HEK293T (cell line): ENCODE measurements around the gene LSR.

Experiments
- CTCF ChIA-PET: fragments of 350-600 bp; formaldehyde crosslinking; extraction: SDS; loops from one replicate; lab custom pipeline; 2021; ENCODE audit warnings: antibody characterized with exemption, inconsistent platforms; lab: Yijun Ruan, JAX
- POLR2A ChIA-PET: fragments of 350-600 bp; formaldehyde crosslinking; extraction: SDS; loops from one replicate; lab custom pipeline; 2020; ENCODE audit warnings: antibody characterized with exemption, inconsistent platforms; lab: Yijun Ruan, JAX
- DNase-seq: peaks from one replicate; pipeline ENCODE4 v3.0.0; 2012; ENCODE audit warnings: mixed read lengths; ENCODE audit errors: extremely low spot score
- ARNT ChIP-seq: fragments of 450-650 bp; IDR thresholded peaks from 2 replicates; pipeline ENCODE4 v1.6.1; 2017; ENCODE audit warnings: mild to moderate bottlenecking
- BHLHE40 ChIP-seq: fragments of 450-650 bp; IDR thresholded peaks from 2 replicates; pipeline ENCODE4 v1.6.1; 2016; ENCODE audit warnings: mild to moderate bottlenecking, moderate library complexity, borderline replicate concordance
- CTBP1 ChIP-seq: fragments of 450-650 bp; IDR thresholded peaks from 2 replicates; pipeline ENCODE4 v1.6.1; 2016; ENCODE audit warnings: borderline replicate concordance
- ELF4 ChIP-seq: fragments of 450-650 bp; IDR thresholded peaks from 2 replicates; pipeline ENCODE4 v1.6.1; 2017; ENCODE audit warnings: antibody characterized with exemption
- FOXA1 ChIP-seq: fragments of 450-650 bp; IDR thresholded peaks from 2 replicates; pipeline ENCODE4 v1.6.1; 2016; ENCODE audit warnings: mild to moderate bottlenecking
- FOXK2 ChIP-seq: fragments of 450-650 bp; IDR thresholded peaks from 2 replicates; pipeline ENCODE4 v1.6.1; 2016; ENCODE audit warnings: mild to moderate bottlenecking
- FOXM1 ChIP-seq: fragments of 450-650 bp; IDR thresholded peaks from 2 replicates; pipeline ENCODE4 v1.6.1; 2017; ENCODE audit warnings: mild to moderate bottlenecking, borderline replicate concordance
- HDGF ChIP-seq: fragments of 450-650 bp; IDR thresholded peaks from 2 replicates; pipeline ENCODE4 v1.6.1; 2017; ENCODE audit warnings: antibody characterized with exemption, borderline replicate concordance
- L3MBTL2 ChIP-seq: fragments of 450-650 bp; conservative IDR thresholded peaks from 2 replicates; pipeline ENCODE4 v1.6.1; 2016; ENCODE audit warnings: mild to moderate bottlenecking
- LEF1 ChIP-seq: fragments of 450-650 bp; IDR thresholded peaks from 2 replicates; pipeline ENCODE4 v1.6.1; 2017; ENCODE audit warnings: mild to moderate bottlenecking, borderline replicate concordance
- NFRKB ChIP-seq: fragments of 450-650 bp; IDR thresholded peaks from 2 replicates; pipeline ENCODE4 v1.6.1; 2016; ENCODE audit warnings: mild to moderate bottlenecking, moderate library complexity
- PKNOX1 ChIP-seq: fragments of 450-650 bp; IDR thresholded peaks from 2 replicates; pipeline ENCODE4 v1.6.1; 2016
- SP1 ChIP-seq: fragments of 450-650 bp; IDR thresholded peaks from 2 replicates; pipeline ENCODE4 v1.6.1; 2017
- SUZ12 ChIP-seq: fragments of 450-650 bp; IDR thresholded peaks from 2 replicates; pipeline ENCODE4 v1.6.1; 2016; ENCODE audit warnings: mild to moderate bottlenecking
- TARDBP ChIP-seq: fragments of 450-650 bp; IDR thresholded peaks from 2 replicates; pipeline ENCODE4 v1.6.1; 2016
- ZNF384 ChIP-seq: fragments of 450-650 bp; IDR thresholded peaks from 2 replicates; pipeline ENCODE4 v1.6.1; 2016

The LSR gene

GRCh38 chr19:35274323-35274722 is 25.5 kb downstream of the LSR start:
- TF ChIP-seq HDGF = no peak
- POLR2A ChIA-PET = no interaction called here
- CTCF ChIA-PET = no interaction called here
- DNase-seq = no peak

DNA sequence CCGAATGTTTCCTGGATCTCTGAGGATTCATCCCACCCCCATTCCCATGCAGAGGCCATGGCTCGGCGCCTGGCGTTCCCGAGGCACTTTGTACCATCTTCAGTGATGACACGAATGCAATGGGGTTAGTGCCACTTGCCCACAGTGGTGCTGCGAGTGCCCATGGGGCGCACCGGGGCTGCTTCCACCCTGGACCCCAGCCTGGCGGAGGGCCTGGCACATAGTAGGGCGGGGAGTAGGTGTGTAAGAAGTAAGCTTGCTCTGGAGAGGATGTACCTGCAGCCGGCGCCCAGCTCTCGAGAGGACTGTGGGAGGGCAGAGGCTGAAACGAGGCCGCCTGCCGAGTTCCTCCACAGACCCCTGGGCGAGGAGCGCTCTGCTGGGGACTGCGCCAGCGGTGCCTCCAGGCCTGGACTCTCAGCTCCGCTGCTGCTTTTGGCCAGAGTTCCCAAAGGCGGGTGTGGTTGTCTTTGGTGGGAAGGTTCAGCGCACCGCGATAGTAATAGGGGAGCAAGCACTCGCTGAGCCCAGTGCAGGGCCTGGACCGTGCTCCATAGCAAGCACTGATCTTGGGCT is 28.0 kb downstream of the LSR start:
- TF ChIP-seq SP1 (no peak), FOXK2 (no peak), HDGF (no peak), ZNF384 (no peak), PKNOX1 (no peak), SUZ12 (no peak), FOXM1 (no peak)
- CTCF ChIA-PET = no interaction called here
- no peak for DNase-seq
- POLR2A ChIA-PET = no interaction called here

GRCh38 chr19:35278578-35279284 is 29.9 kb downstream of the LSR start:
- TF ChIP-seq FOXM1 (no peak), L3MBTL2 (no peak), SUZ12 (no peak), ZNF384 (no peak), LEF1 (no peak), FOXK2 (no peak), PKNOX1 (no peak), ELF4 (no peak), TARDBP (no peak), ARNT (no peak), NFRKB (no peak), SP1 (no peak), CTBP1 (no peak)
- POLR2A ChIA-PET = no interaction called here
- CTCF ChIA-PET = no interaction called here
- no peak for DNase-seq

DNA sequence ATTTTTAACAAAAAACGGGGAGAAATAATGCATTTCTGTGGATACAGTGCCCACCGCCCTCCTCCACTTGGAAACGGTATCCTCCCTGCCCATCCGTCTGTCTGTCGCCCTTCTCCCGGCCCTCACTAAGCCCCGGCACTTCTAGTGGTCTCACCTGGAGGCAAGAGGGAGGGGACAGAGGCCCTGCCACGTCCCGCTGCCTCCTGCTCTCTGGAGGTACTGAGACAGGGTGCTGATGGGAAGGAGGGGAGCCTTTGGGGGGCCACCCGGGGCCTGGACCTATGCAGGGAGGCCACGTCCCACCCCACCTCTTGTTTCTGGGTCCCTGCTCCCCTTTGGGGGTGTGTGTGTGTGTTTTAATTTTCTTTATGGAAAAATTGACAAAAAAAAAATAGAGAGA is 30.6 kb downstream of the LSR start:
- ChIA-PET POLR2A (no interaction called here), CTCF (no interaction called here)
- TF ChIP-seq ELF4 (no peak), TARDBP (no peak), BHLHE40 (no peak), ARNT (no peak), CTBP1 (no peak), L3MBTL2 (no peak), FOXA1 (no peak), SUZ12 (no peak), PKNOX1 (no peak)
- no peak for DNase-seq

GRCh38 chr19:35279985-35280821 is 31.4 kb downstream of the LSR start:
- TF ChIP-seq BHLHE40 (no peak), FOXA1 (no peak), L3MBTL2 (no peak), SP1 (no peak), ARNT (no peak), NFRKB (no peak), LEF1 (no peak)
- CTCF ChIA-PET = no interaction called here
- POLR2A ChIA-PET = no interaction called here
- no peak for DNase-seq

DNA sequence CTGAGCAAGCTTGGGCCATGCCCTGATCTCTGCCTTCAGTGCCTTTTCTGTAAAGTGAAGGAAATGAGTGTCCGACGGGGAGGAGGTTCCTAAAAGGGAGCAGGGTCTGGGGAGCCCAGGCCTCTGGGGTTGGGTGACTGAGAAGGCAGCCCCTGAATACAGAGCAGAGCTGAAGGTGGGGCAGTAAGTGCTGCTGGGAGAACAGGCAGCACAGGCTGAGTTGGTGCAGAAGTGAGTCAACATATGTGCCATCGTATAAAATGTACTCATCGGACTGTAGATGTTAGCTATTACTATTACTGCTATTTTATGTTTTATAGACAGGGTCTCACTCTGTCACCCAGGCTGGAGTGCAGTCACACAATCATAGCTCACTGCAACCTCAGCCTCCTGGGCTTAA is 32.5 kb downstream of the LSR start:
- CTCF ChIA-PET = interaction anchor here (0.6 kb wide), 1 partner anchor 483 kb away, joined by 3 read pairs; no protein-coding TSS in a partner anchor

More for the DNA sequence above, 32.5 kb downstream of the LSR start:
- no peak for DNase-seq
- TF ChIP-seq FOXK2 (no peak), FOXM1 (no peak), FOXA1 (no peak)
- POLR2A ChIA-PET = no interaction called here
